Right cardiac atrium (tissue), 5 donors: ENCODE data around the gene SH3PXD2B. TPM values are rescaled to one million over a fixed set of nuclear protein-coding genes. Genes with fewer than 3 reads are reported as not detected.

Experiments
- ATAC-seq, 2 donors: fragments of 200-7000 bp; cut with Tn5 transposase; one replicate each; pipeline versions ENCODE4 v1.8.0 to v1.9.1; 2020; ENCODE audit warnings: moderate library complexity in 2 of 2, mild to moderate bottlenecking in 1 of 2
- DNase-seq, 3 donors: peaks; one replicate each; pipeline ENCODE4 v3.0.0-alpha.2; 2020
- H3K27ac ChIP-seq: one replicate; pipeline ENCODE4 v1.5.1; 2013; ENCODE audit warnings: mild to moderate bottlenecking, low read length, control low read depth, moderate library complexity
- H3K27me3 ChIP-seq: one replicate; pipeline ENCODE4 v1.6.1; 2013; ENCODE audit not compliant: control insufficient read depth, insufficient read depth
- H3K4me1 ChIP-seq: one replicate; pipeline ENCODE4 v1.6.1; 2013; ENCODE audit warnings: low read length; ENCODE audit not compliant: control insufficient read depth, insufficient read depth
- H3K4me3 ChIP-seq: one replicate; pipeline ENCODE4 v1.5.1; 2013; ENCODE audit warnings: low read length, control low read depth
- H3K9me3 ChIP-seq: one replicate; pipeline ENCODE4 v1.6.1; 2013; ENCODE audit warnings: low read length; ENCODE audit not compliant: control insufficient read depth
- WGBS: extraction: QIAGEN DNeasy Blood & Tissue Kit; methylation state at CpG from one replicate; pipeline ENCODE4 v1.1.7; 2013; 5-methylcytosine and 5-hydroxymethylcytosine counted together
- intact Hi-C, 4 donors: fragments of 100-400 bp; cut with DNase I; formaldehyde crosslinking; loops; one replicate each; pipeline versions ENCODE4 v1.11.0 to v1.14.0; 2022 to 2023
- long read RNA-seq, 4 donors: library from polyadenylated mRNA; unstranded; transcript quantifications; one replicate each; pipeline ENCODE4 v2.0.0, GENCODE V29; 2020 to 2021
- polyA plus RNA-seq: library from polyadenylated mRNA; stranded (reverse); fragments of 200-250 nt; gene quantifications from one replicate; pipeline ENCODE4 v1.2.3, GENCODE V29; 2013
- total RNA-seq, 4 donors: library from RNA; stranded (reverse); fragmentation: NEBNext Ultra II Directional; extraction: Animal tissue kit (Norgen Biotek cat#: 25700); gene quantifications; one replicate each; pipeline ENCODE4 v1.2.1, GENCODE V29; 2021
- donor health status: healthy with polysubstance abuse.
- donor health status: DM: no; HTN: yes; CAD: no.
- donor health status: DM: no; HTN: no; CAD: no.
- donor health status: DM: no; HTN: yes; CAD: no; lungs with severe emphysema.
- donor health status: DM: yes; HTN: yes; CAD: no.

SH3PXD2B gene
- total RNA-seq, result 10 to 100 TPM in 1 of 4 donors, 1 to 10 TPM in 3; 5.1 to 18.0 (median 9.1) TPM
- 2.2 TPM for polyA plus RNA-seq
- long read RNA-seq, donor 1, partial matches to known transcripts, result 1 of 3 reads
- long read RNA-seq, donor 1, other reads (novel, unspliced or antisense), result 2 of 3 reads
- long read RNA-seq, donor 2, result 0 reads
- long read RNA-seq, donor 3, partial matches to known transcripts, result 1 of 5 reads
- long read RNA-seq, donor 3, other reads (novel, unspliced or antisense), result 4 of 5 reads
- long read RNA-seq, donor 4, full-length matches to known transcripts, result 1 of 3 reads
- long read RNA-seq, donor 4, partial matches to known transcripts, result 0 of 3 reads
- long read RNA-seq, donor 4, other reads (novel, unspliced or antisense), result 2 of 3 reads

- 3% methylated on average over 84 of the region's 89 CpGs for WGBS
- peaks cover 1% of the 10 kb centered on the region for H3K4me1 ChIP-seq
Measured at GRCh38 chr5:172454358-172455086, at the start of gene SH3PXD2B. SH3PXD2B (minus strand) TSS chr5:172454525; CDS start chr5:172454352, 173 bp downstream.

GRCh38 chr5:172502969-172503368 lies 48.6 kb upstream of the SH3PXD2B start:
- Histone ChIP-seq H3K4me1 (no peaks in the 10 kb centered on the region), H3K27ac (no peak overlapping the region), H3K27me3 (no peaks in the 10 kb centered on the region), H3K4me3 (no peak overlapping the region), H3K9me3 (no peaks in the 10 kb centered on the region)
- no peak for ATAC-seq
- intact Hi-C loops, result no loop called here
- no peak for DNase-seq
- WGBS, result 94% methylated on average over 4 of the region's 4 CpGs

More at GRCh38 chr5:172454358-172455086, at the start of gene SH3PXD2B:
- intact Hi-C loops, result no loop called here
- DNase-seq (peak; percentile 78 to 88 (median 88)), ATAC-seq (peak; percentile 54 to 60)
- Histone ChIP-seq H3K27me3 (no peaks in the 10 kb centered on the region), H3K9me3 (no peaks in the 10 kb centered on the region), H3K4me3 (peak within 1 kb of the TSS; percentile 87), H3K27ac (peak within 1 kb of the TSS; percentile 55)

DNA sequence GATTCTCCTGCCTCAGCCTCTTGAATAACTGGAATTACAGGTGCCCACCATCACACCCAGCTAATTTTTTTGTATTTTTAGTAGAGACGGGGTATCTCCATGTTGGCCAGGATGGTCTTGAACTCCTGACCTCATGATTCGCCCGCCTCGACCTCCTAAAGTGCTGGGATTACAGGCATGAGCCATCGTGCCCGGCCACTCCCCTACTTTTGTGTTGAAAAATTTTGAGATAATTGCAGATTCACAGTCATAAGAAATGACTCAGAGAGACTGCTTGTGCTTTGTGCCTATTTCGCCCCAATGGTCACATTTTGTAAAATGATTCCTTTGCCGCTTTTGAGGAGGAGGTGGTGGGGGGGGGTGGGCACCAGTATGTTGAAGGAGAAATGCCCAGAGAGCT lies 48.1 kb upstream of the SH3PXD2B start:
- ATAC-seq, result no peak
- Histone ChIP-seq H3K9me3 (no peaks in the 10 kb centered on the region), H3K4me3 (no peak overlapping the region), H3K4me1 (no peaks in the 10 kb centered on the region), H3K27me3 (no peaks in the 10 kb centered on the region), H3K27ac (no peak overlapping the region)
- intact Hi-C loops, result no loop called here
- 90% methylated on average over 8 of the region's 8 CpGs for WGBS
- no peak for DNase-seq

GRCh38 chr5:172501708-172502320 lies 47.5 kb upstream of the SH3PXD2B start:
- no peak for ATAC-seq
- Histone ChIP-seq H3K4me3 (no peak overlapping the region), H3K4me1 (peaks cover 3% of the 10 kb centered on the region), H3K27me3 (no peaks in the 10 kb centered on the region), H3K27ac (no peak overlapping the region), H3K9me3 (no peaks in the 10 kb centered on the region)
- intact Hi-C loops, result no loop called here
- WGBS, result 94% methylated on average over 7 of the region's 7 CpGs
- no peak for DNase-seq

GRCh38 chr5:172499287-172499686 lies 45.0 kb upstream of the SH3PXD2B start:
- H3K4me1 ChIP-seq, result peaks cover 7% of the 10 kb centered on the region
- no peak for ATAC-seq
- WGBS, result 94% methylated on average over 2 of the region's 2 CpGs
- no peak for DNase-seq
- no peaks in the 10 kb centered on the region for H3K9me3 ChIP-seq
- H3K4me3 ChIP-seq, result no peak overlapping the region
- H3K27ac ChIP-seq, result no peak overlapping the region
- H3K27me3 ChIP-seq, result no peaks in the 10 kb centered on the region
- intact Hi-C loops, result no loop called here

DNA sequence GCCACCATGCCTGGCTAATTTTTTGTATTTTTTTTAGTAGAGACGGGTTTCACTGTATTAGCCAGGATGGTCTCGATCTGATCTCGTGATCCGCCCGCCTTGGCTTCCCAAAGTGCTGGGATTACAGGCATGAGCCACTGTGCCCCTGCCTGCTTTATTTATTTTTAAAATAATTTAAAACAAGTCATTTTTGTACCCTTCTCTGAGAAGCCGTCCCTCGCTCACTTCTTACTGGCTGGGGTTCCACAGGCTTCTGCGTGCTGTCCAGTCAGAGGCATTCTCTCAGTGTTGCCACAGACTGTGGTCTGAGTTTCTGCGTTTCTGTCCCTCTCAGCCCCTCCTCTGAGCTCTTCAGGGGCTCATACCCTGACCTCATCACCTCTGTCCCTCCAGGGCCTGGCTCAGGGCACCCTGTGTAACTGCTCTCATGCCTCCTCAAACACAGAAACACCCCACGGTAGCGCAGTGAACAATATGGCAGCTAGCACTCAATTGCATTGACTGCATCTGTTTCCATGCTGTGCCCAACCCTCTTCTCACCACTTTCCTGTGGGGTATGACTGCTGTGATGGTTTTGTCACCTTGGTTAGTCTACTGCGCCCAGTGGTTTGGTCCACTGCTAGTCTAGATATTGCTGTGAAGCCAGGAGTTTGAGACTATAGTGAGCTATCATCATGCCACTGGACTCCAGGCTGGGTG lies 44.3 kb upstream of the SH3PXD2B start:
- no peak overlapping the region for H3K4me3 ChIP-seq
- intact Hi-C loops, result no loop called here
- peaks cover 7% of the 10 kb centered on the region for H3K4me1 ChIP-seq
- H3K27me3 ChIP-seq, result no peaks in the 10 kb centered on the region
- ATAC-seq (no peak), DNase-seq (no peak)
- 97% methylated on average over 12 of the region's 12 CpGs for WGBS
- H3K9me3 ChIP-seq, result no peaks in the 10 kb centered on the region
- H3K27ac ChIP-seq, result no peak overlapping the region

DNA sequence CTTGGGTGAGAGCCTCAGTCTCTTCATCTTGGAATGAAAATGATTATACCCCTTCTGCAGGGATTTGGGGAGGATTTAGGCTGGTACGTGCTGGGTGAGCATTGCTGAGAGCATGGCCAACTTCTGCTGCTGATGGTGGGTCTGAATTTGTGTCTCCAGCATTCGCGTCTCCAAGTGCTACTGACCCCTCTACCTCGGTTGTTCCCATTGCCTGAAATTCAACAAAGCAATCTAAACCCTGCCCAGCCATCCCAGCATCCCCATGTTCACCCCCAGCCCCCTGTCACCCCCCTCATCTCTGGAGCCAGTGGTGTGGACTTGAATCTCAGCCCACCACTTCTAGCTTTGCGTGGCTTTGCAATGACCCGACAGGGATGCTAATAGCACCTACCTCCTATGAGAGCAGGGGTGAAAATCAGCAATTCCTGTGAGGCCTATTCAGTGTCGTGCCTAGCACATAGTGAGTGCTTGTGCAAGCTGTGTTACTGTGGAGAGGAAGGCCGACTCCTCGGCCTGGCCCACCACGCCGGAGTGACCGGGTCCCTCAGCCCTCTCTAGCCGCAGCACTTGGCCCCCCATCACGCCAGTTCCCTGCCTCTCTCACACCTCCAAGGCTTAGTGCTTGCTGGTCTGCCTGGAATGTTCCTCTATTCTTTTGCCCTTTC lies 43.4 kb upstream of the SH3PXD2B start:
- intact Hi-C loops, result no loop called here
- Histone ChIP-seq H3K4me3 (no peak overlapping the region), H3K27ac (peak overlapping the region; percentile 69), H3K9me3 (no peaks in the 10 kb centered on the region), H3K27me3 (no peaks in the 10 kb centered on the region), H3K4me1 (peaks cover 7% of the 10 kb centered on the region)
- ATAC-seq (no peak), DNase-seq (no peak)
- 92% methylated on average over 14 of the region's 14 CpGs for WGBS

DNA sequence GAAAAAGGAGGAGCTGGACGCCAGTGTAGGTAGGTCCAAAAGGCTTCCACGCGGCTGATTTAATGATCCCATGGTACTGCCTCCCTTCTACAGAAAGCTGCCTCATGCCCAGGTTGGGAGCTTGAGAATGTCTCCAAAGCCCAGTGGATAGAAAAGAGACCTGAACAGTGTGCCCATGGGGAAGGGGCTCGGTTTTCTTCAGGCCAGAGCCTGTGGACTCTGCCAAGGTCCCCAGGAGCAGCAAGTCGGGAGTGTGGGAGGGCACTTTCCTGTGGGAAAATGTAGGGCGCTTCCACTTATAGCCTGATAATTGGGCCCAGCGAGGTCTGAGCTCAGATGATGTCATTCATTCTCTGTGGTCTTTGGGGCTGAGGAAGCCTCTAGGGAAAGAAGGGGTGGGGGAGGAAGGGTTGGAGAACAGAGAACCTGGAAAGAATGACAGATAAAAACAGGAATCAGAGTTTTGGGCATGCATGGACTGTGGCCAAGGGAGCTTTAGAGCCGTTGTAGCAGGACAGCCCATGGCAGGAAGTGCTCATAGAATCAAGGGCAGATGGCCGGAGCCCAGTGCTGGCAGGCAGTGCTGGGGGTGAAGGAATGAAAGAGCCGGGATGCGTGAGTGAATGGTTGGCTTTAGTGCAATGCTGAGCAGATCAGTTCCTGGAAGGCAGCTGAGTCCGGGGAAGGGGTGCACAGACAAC lies 42.5 kb upstream of the SH3PXD2B start:
- DNase-seq (peak; percentile 85 to 88 (median 86)), ATAC-seq (peak; percentile 85 to 91)
- intact Hi-C loops, result no loop called here
- H3K27ac ChIP-seq, result peak overlapping the region; percentile 69
- no peaks in the 10 kb centered on the region for H3K27me3 ChIP-seq
- no peaks in the 10 kb centered on the region for H3K9me3 ChIP-seq
- WGBS, result 31% methylated on average over 12 of the region's 12 CpGs
- peaks cover 7% of the 10 kb centered on the region for H3K4me1 ChIP-seq
- no peak overlapping the region for H3K4me3 ChIP-seq

GRCh38 chr5:172494630-172495505 lies 40.5 kb upstream of the SH3PXD2B start:
- no peak overlapping the region for H3K27ac ChIP-seq
- H3K4me1 ChIP-seq, result peaks cover 7% of the 10 kb centered on the region
- 82% methylated on average over 9 of the region's 9 CpGs for WGBS
- no peak for DNase-seq
- H3K27me3 ChIP-seq, result no peaks in the 10 kb centered on the region
- ATAC-seq, result no peak
- intact Hi-C loops, result no loop called here
- H3K9me3 ChIP-seq, result no peaks in the 10 kb centered on the region
- no peak overlapping the region for H3K4me3 ChIP-seq
